Astrocyte of the cerebellum (primary cell): Measurements from ENCODE around the gene TSFM.

ENCODE experiments used
- DNase-seq: peaks from one replicate; pipeline ENCODE4 v3.0.0-alpha.2; 2011; ENCODE audit warnings: low read depth
- H3K4me3 ChIP-seq: 2 replicates; pipeline ENCODE4 v1.5.1; 2011; ENCODE audit warnings: mild to moderate bottlenecking, low read depth, low read length, moderate library complexity
- CTCF ChIP-seq: IDR thresholded peaks from 2 replicates; pipeline ENCODE4 v1.5.1; 2012; ENCODE audit warnings: low read length, low read depth, moderate library complexity, mild to moderate bottlenecking; ENCODE audit errors: missing control alignments
- in situ Hi-C: cut with HindIII; loops from 2 replicates; pipeline ENCODE4 v1.10.0; 2017; ENCODE audit warnings: low sequenced_read_pairs

Gene TSFM

GRCh38 chr12:57823131-57823907, 40.7 kb downstream of the TSFM start:
- in situ Hi-C loops: no loop called here
- no peak for DNase-seq
- H3K4me3 ChIP-seq: no peak overlapping the region
- no peak for TF ChIP-seq CTCF

- in situ Hi-C loops: no loop called here
- no peak overlapping the region for H3K4me3 ChIP-seq
- TF ChIP-seq CTCF: no peak
- no peak for DNase-seq
Observed at GRCh38 chr12:57823908-57824640, 41.5 kb downstream of the TSFM start.

- H3K4me3 ChIP-seq: no peak overlapping the region
- in situ Hi-C loops: loop anchor here (5.0 kb wide), 1 partner anchor 77 kb away; no protein-coding TSS in a partner anchor
- TF ChIP-seq CTCF: no peak
- no peak for DNase-seq
Observed at GRCh38 chr12:57825451-57825850, 42.9 kb downstream of the TSFM start.

GRCh38 chr12:57826400-57826799, 43.8 kb downstream of the TSFM start:
- DNase-seq: no peak
- in situ Hi-C loops: loop anchor here (5.0 kb wide), 1 partner anchor 76 kb away; no protein-coding TSS in a partner anchor
- H3K4me3 ChIP-seq: no peak overlapping the region
- no peak for TF ChIP-seq CTCF

GRCh38 chr12:57826966-57827365, 44.4 kb downstream of the TSFM start:
- in situ Hi-C loops: loop anchor here (5.0 kb wide), 1 partner anchor 75 kb away; no protein-coding TSS in a partner anchor
- TF ChIP-seq CTCF: no peak
- no peak for DNase-seq
- no peak overlapping the region for H3K4me3 ChIP-seq

- DNase-seq: no peak
- TF ChIP-seq CTCF: no peak
- no peak overlapping the region for H3K4me3 ChIP-seq
- in situ Hi-C loops: loop anchor here (5.0 kb wide), 1 partner anchor 73 kb away; no protein-coding TSS in a partner anchor
Observed at GRCh38 chr12:57829025-57829777, 46.6 kb downstream of the TSFM start.
